Smooth muscle cell (in vitro differentiated cells): ENCODE results near the gene DSCAML1. TPM values are rescaled to one million over a fixed set of nuclear protein-coding genes. Genes with fewer than 3 reads are reported as not detected.

Experiments
- DNase-seq: peaks from one replicate; lab custom pipeline; 2025; ENCODE audit not compliant: unreplicated experiment; lab: John Stamatoyannopoulos, UW
- H2AFZ ChIP-seq: fragments of 200-600 bp; sonication (generic); 2 replicates; pipeline ENCODE4 v1.6.0; 2016; ENCODE audit warnings: antibody characterized with exemption, low read depth, mild to moderate bottlenecking
- H3F3A ChIP-seq: fragments of 200-600 bp; sonication (generic); 2 replicates; pipeline ENCODE4 v1.6.0; 2017; ENCODE audit warnings: antibody characterized with exemption, low read depth
- H3K27ac ChIP-seq: fragments of 200-600 bp; sonication (generic); 2 replicates; pipeline ENCODE4 v1.5.1; 2016; ENCODE audit warnings: low read depth, mild to moderate bottlenecking
- H3K27me3 ChIP-seq: fragments of 200-600 bp; sonication (generic); 2 replicates; pipeline ENCODE4 v1.6.1; 2016; ENCODE audit warnings: low read depth, mild to moderate bottlenecking
- H3K36me3 ChIP-seq: fragments of 200-600 bp; sonication (generic); 2 replicates; pipeline ENCODE4 v1.5.1; 2016; ENCODE audit warnings: low read depth
- H3K4me1 ChIP-seq: fragments of 200-600 bp; sonication (generic); 2 replicates; pipeline ENCODE4 v1.5.1; 2016; ENCODE audit warnings: low read depth
- H3K4me2 ChIP-seq: fragments of 200-600 bp; sonication (generic); 2 replicates; pipeline ENCODE4 v1.6.0; 2016; ENCODE audit warnings: mild to moderate bottlenecking
- H3K4me3 ChIP-seq: fragments of 200-600 bp; sonication (generic); 2 replicates; pipeline ENCODE4 v1.5.1; 2016; ENCODE audit warnings: mild to moderate bottlenecking
- H3K79me2 ChIP-seq: fragments of 200-600 bp; sonication (generic); 2 replicates; pipeline ENCODE4 v1.6.0; 2016; ENCODE audit warnings: low read depth, mild to moderate bottlenecking
- H3K9ac ChIP-seq: fragments of 200-600 bp; sonication (generic); 2 replicates; pipeline ENCODE4 v1.6.0; 2016; ENCODE audit warnings: low read depth
- H3K9me3 ChIP-seq: fragments of 200-600 bp; sonication (generic); replicated peaks from 2 replicates; pipeline ENCODE4 v1.5.1; 2016; ENCODE audit warnings: low read depth
- H4K20me1 ChIP-seq: fragments of 200-600 bp; sonication (generic); 2 replicates; pipeline ENCODE4 v1.6.0; 2016; ENCODE audit warnings: low read depth
- WGBS: methylation state at CpG from one replicate; pipeline ENCODE4 v1.1.7; 2016; ENCODE audit warnings: low lambda C conversion rate; 5-methylcytosine and 5-hydroxymethylcytosine counted together
- polyA plus RNA-seq: library from polyadenylated mRNA; unstranded; fragments of >200 nt; fragmentation: Nextera tagmentation; extraction: Ambion mirVana; gene quantifications from 2 replicates; pipeline ENCODE4 v1.2.1, GENCODE V29; 2016
- total RNA-seq: library from RNA; depleted of rRNA; stranded (reverse); fragments of >200 nt; gene quantifications from 2 replicates; pipeline ENCODE4 v1.2.3, GENCODE V29; 2014
- TF ChIP-seq, protein P1 (sequence below): fragments of 200-600 bp; sonication (generic); IDR thresholded peaks from 2 replicates; pipeline ENCODE4 v1.5.1; 2017; ENCODE audit warnings: borderline replicate concordance, mild to moderate bottlenecking, antibody characterized with exemption; ENCODE audit not compliant: insufficient read depth, poor library complexity, severe bottlenecking

DSCAML1 gene
- total and polyA plus RNA-seq, 2 experiments from 2014 or later: 0.22 TPM; not detected in 1

DNA sequence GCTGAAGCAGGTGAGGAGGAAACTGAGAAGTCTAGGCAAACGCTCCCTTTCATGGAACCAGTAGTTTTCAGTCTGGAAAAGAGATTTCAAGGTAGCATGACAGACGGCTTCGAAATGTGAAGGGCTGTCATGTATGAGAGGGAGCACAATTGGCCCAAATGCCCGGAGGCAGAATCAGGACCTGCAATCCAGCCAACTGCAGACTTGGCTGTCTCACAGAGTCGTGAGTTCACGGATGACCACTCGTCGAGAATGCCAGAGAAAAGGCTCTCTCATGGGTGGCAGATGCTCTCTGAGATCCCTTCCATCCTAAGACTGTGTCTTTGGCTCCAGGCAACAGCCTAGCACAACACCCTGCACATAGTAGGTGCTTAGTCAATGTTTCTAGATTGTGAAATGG, 134.8 kb downstream of the DSCAML1 start:
- no peak overlapping the region for H3K9ac ChIP-seq
- H3K4me1 ChIP-seq: peaks cover 10% of the 10 kb centered on the region
- no peaks in the 10 kb centered on the region for H3F3A ChIP-seq
- H2AFZ ChIP-seq: no peak overlapping the region
- H3K79me2 ChIP-seq: no peaks in the 10 kb centered on the region
- no peak overlapping the region for H3K27ac ChIP-seq
- no peak overlapping the region for H3K4me2 ChIP-seq
- peaks cover 19% of the 10 kb centered on the region for H3K27me3 ChIP-seq
- no peak overlapping the region for H3K4me3 ChIP-seq
- no peaks in the 10 kb centered on the region for H4K20me1 ChIP-seq
- WGBS: 87% methylated on average over 8 of the region's 8 CpGs
- no peaks in the 10 kb centered on the region for H3K9me3 ChIP-seq
- H3K36me3 ChIP-seq: no peaks in the 10 kb centered on the region
- DNase-seq: no peak
- TF ChIP-seq, protein P1, sequence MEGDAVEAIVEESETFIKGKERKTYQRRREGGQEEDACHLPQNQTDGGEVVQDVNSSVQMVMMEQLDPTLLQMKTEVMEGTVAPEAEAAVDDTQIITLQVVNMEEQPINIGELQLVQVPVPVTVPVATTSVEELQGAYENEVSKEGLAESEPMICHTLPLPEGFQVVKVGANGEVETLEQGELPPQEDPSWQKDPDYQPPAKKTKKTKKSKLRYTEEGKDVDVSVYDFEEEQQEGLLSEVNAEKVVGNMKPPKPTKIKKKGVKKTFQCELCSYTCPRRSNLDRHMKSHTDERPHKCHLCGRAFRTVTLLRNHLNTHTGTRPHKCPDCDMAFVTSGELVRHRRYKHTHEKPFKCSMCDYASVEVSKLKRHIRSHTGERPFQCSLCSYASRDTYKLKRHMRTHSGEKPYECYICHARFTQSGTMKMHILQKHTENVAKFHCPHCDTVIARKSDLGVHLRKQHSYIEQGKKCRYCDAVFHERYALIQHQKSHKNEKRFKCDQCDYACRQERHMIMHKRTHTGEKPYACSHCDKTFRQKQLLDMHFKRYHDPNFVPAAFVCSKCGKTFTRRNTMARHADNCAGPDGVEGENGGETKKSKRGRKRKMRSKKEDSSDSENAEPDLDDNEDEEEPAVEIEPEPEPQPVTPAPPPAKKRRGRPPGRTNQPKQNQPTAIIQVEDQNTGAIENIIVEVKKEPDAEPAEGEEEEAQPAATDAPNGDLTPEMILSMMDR: no peak

DNA sequence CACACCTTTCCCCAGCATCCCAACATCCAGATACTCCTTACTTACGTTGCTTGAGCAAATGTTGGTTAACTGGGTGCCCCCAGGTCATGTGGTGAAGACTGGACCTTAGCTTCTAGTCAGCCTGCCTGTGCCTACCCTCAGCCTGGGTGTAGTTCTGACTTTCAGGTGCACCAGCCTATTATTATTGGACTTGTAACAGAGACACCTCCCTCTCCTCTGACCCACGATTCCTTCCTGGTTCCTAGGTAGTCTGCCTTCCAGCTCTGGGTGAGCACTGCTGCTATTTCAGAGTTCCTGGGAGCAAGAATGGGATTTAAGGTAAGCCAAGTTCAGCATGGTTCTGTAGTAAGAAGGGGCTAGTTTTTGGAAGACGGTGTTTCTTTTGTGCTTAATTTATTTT, 138.2 kb downstream of the DSCAML1 start:
- TF ChIP-seq, protein P1: no peak
- no peaks in the 10 kb centered on the region for H3K9me3 ChIP-seq
- H3K79me2 ChIP-seq: no peaks in the 10 kb centered on the region
- no peaks in the 10 kb centered on the region for H3F3A ChIP-seq
- WGBS: 92% methylated on average over 3 of the region's 3 CpGs
- H3K4me3 ChIP-seq: no peak overlapping the region
- no peak overlapping the region for H2AFZ ChIP-seq
- no peak overlapping the region for H3K4me2 ChIP-seq
- no peak overlapping the region for H3K9ac ChIP-seq
- no peaks in the 10 kb centered on the region for H4K20me1 ChIP-seq
- peaks cover 8% of the 10 kb centered on the region for H3K4me1 ChIP-seq
- H3K27ac ChIP-seq: no peak overlapping the region
- no peaks in the 10 kb centered on the region for H3K36me3 ChIP-seq
- DNase-seq: no peak
- H3K27me3 ChIP-seq: peaks cover 34% of the 10 kb centered on the region

DNA sequence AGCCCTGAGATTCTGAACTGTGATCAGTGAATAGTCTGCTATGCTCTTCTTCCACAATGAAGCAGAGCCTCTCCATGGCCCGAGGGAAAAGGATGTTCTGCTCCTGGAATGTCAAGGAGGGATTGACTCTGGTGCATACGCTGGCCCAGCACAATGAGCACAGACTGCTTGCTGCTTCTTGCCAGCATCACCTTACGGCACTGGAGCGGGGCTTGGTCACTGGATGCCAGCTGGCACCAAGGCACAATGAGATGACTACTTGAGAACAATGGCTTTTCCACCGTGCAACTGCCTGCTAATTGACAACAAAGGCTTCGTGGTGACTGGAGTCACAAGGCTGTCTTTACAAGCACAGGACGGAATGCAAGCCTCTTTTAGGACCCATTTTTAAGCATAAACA, 139.2 kb downstream of the DSCAML1 start:
- Histone ChIP-seq H3K4me3 (no peak overlapping the region), H4K20me1 (no peaks in the 10 kb centered on the region), H2AFZ (no peak overlapping the region), H3K27me3 (peaks cover 36% of the 10 kb centered on the region), H3K9ac (no peak overlapping the region), H3K36me3 (no peaks in the 10 kb centered on the region), H3K9me3 (no peaks in the 10 kb centered on the region), H3K4me1 (no peaks in the 10 kb centered on the region), H3K4me2 (no peak overlapping the region), H3K27ac (no peak overlapping the region), H3F3A (no peaks in the 10 kb centered on the region), H3K79me2 (no peaks in the 10 kb centered on the region)
- DNase-seq: no peak
- WGBS: 76% methylated on average over 7 of the region's 7 CpGs
- TF ChIP-seq, protein P1: no peak

DNA sequence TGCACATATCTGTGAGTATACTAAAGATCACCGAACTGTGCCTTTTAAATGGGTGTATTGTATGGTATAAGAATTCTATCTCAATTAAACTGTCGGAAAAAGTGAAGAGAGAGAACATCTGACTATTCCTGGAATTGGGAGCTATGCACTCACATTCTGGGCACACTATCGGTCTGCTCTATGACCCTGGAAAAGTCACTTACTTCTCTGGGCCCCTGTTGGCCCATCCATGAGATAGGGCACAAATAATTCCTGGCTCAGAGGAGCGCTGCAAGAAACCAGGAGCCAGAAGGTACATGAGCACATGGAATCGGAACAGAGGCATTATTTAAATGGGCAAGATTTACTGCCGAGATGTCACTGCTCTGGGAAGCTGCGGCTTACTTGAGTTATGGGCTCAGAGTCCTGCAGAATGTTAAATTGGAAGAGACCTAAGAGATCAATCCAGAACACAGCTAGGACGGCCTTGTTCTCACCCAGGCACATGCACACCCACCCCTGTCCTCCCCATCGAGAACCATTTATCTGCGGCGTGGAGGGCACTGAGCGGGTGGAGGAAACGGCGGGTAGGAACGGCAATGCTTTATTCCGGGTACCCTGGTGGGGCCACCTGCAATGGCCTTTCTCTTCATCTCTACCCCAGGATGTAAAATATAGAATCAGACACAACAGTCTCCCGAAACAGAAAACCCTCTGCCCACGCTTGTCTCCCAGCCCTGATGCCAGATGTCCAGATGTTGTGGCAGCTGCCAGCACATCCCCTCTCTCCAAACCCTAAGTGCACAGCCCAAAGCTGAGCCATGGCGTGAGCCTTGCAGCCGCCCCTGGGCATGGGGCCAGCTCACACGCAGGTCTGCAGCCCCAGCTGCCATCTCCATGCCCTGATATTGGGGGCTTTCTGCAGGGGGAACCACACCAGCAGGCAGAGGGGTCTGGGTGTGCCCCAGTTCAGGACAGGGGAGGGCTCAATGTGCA, 142.4 kb downstream of the DSCAML1 start:
- 91% methylated on average over 21 of the region's 21 CpGs for WGBS
- no peak overlapping the region for H3K27ac ChIP-seq
- TF ChIP-seq, protein P1: no peak
- no peak overlapping the region for H3K4me2 ChIP-seq
- H3K4me1 ChIP-seq: no peaks in the 10 kb centered on the region
- H3K9ac ChIP-seq: no peak overlapping the region
- H2AFZ ChIP-seq: no peak overlapping the region
- H3K9me3 ChIP-seq: no peaks in the 10 kb centered on the region
- no peaks in the 10 kb centered on the region for H3F3A ChIP-seq
- DNase-seq: no peak
- H3K36me3 ChIP-seq: no peaks in the 10 kb centered on the region
- H3K4me3 ChIP-seq: no peak overlapping the region
- H3K79me2 ChIP-seq: no peaks in the 10 kb centered on the region
- no peaks in the 10 kb centered on the region for H4K20me1 ChIP-seq
- peaks cover 30% of the 10 kb centered on the region for H3K27me3 ChIP-seq
